Measurements from ENCODE around the gene SMCO4. TPM values are rescaled to one million over a fixed set of nuclear protein-coding genes. Genes with fewer than 3 reads are reported as not detected.
A peak's percentile ranks its signal among the peaks of the same experiment; 100 is the strongest.

The SMCO4 gene
- total and polyA plus RNA-seq, 5 donors = 31.8 to 95.6 (median 60.5) TPM

DNA sequence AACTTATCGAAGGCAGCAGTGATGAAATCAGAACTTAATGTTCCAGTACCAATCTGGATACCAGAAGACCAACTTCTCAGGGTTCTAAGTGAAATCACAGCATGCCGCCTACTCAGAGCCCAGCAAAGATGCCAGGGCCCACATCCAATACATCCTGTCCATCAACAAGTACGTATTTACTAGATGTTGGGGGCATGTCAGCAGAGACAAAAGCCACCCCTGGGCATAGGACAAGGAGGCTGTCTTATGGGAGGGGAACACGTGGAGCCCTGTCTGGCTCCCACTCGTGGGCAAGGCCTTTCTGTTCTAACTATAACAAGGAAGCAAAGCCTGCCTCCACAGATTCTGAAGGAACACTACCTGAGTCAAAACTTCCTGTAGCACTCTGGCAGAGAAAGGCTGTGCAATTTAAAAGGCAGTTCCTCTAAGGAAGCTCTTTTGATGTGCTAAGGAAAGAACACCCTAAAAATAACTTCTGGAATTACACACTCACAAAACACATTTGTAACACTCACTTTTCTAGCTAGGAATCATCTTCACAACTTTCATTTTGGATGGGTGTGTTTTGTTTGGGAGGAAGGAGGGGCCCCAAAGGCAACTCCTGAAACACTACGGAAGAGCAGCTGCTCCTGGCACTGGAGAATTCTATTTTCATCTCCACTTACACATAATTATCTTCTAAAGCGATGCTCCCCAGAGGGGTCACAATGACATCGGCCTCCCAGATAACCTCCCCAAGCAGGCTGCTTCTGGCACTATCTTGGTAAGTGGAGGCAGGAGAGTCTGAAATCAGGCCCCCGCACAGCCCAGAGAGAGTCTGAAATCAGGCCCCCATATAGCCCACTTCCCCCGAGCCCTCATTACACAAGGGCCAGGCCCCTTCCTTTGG, 14.2 kb downstream of the SMCO4 start:
- Histone ChIP-seq H3K27me3 (ENCODE audit: control insufficient read depth, insufficient read depth) (no peaks in the 10 kb centered on the region), H3K27ac (ENCODE audit: low read length) (peak overlapping the region; percentile 93), H3K4me1 (ENCODE audit: control insufficient read depth, insufficient read depth, low read length) (peaks cover 34% of the 10 kb centered on the region), H3K4me3 (ENCODE audit: low read length) (no peak overlapping the region), H3K9me3 (ENCODE audit: control insufficient read depth, low read length) (no peaks in the 10 kb centered on the region)
- ATAC-seq (peak; percentile 59 to 66), DNase-seq (peak in 2 of 3 donors; percentile 22 to 31)
- 23% methylated on average over 10 of the region's 10 CpGs for WGBS
- intact Hi-C loops (cut with DNase I) = no loop called here

DNA sequence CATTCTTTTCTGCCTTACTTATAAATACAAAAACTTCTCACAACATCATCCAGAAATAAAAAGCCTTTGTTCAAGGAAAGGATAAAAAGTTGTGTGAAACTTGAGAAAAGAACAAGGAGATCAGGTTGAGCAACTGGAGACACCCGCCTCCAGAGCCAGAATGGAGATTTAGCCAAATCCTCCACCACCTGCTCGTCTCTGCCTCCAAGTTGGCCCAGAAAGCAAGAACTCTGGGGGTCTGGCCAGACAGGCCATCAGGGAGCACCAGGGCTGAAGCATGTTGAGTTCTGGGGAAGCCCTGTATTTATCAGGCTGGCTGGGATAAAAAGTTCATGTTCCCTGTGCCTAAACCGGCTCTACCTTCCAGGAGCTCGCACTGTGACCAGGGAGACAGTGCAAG, 14.9 kb downstream of the SMCO4 start:
- DNase-seq = peak; percentile 31 to 74 (median 70)
- intact Hi-C loops (cut with DNase I) = no loop called here
- no peaks in the 10 kb centered on the region for H3K9me3 ChIP-seq (ENCODE audit: control insufficient read depth, low read length)
- peaks cover 33% of the 10 kb centered on the region for H3K4me1 ChIP-seq (ENCODE audit: control insufficient read depth, insufficient read depth, low read length)
- WGBS = 43% methylated on average over 4 of the region's 4 CpGs
- no peaks in the 10 kb centered on the region for H3K27me3 ChIP-seq (ENCODE audit: control insufficient read depth, insufficient read depth)
- H3K27ac ChIP-seq (ENCODE audit: low read length) = peak overlapping the region; percentile 93
- peak; percentile 31 to 53 for ATAC-seq
- H3K4me3 ChIP-seq (ENCODE audit: low read length) = no peak overlapping the region

DNA sequence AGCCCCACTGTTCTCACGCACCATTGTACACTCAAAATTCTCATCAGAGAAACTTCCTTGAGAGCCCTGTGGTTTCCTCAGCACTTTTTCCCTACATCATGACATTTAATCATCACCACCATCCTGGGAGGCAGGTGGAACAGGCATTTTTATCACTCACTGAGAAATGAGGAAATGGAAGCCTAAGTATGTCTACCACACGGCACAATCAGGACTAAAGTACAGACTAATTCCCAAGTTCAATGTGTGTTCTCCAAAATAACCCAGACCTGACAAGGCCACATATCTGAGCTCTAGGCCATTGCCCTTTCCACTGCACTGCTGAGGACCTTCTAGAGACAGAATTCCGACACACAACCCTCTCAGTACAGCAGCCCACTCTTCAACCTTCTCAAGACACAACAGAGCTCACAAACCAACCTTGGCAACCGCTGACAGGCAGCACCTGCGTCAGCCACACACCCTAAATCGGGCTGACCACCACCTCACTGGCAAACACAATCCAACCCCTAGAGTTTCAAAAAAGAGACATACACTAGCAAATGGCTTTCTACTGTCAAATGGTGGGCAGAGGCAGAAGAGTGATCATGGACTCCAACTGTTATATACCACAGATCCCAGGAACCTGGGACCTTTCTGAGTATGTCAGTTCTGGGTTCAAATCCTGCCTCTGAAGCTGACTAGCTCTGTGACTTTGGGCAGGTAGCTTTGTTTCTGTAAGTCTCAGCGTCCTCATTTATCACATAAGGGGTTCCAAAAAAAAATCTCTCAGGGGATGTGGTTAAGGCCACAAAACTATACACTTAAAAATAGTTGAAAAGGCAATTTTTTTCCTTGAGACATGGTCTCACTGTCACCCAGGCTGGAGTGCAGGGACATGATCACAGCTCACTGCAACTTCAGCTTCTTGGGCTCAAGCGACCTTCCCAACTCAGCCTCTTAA, 16.3 kb downstream of the SMCO4 start:
- H3K4me3 ChIP-seq (ENCODE audit: low read length) = no peak overlapping the region
- 89% methylated on average over 8 of the region's 8 CpGs for WGBS
- no peaks in the 10 kb centered on the region for H3K27me3 ChIP-seq (ENCODE audit: control insufficient read depth, insufficient read depth)
- intact Hi-C loops (cut with DNase I) = no loop called here
- H3K9me3 ChIP-seq (ENCODE audit: control insufficient read depth, low read length) = no peaks in the 10 kb centered on the region
- H3K4me1 ChIP-seq (ENCODE audit: control insufficient read depth, insufficient read depth, low read length) = peaks cover 33% of the 10 kb centered on the region
- H3K27ac ChIP-seq (ENCODE audit: low read length) = no peak overlapping the region
- DNase-seq = no peak
- ATAC-seq = no peak

DNA sequence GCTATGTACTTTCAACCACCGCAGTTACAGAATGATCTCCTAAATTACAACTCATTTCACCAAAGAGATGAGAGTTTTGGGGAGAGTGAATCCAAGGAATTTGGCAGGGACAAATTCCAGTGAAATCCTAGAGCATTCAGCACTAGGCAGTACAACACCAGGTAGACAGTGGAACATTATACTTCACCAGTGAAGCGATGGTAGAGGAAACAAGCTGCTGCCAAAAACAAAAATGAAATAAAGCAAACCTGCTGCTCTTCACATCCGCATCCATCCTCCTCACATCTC, 16.9 kb downstream of the SMCO4 start:
- 67% methylated on average over 3 of the region's 3 CpGs for WGBS
- intact Hi-C loops (cut with DNase I) = no loop called here
- no peak overlapping the region for H3K4me3 ChIP-seq (ENCODE audit: low read length)
- no peaks in the 10 kb centered on the region for H3K9me3 ChIP-seq (ENCODE audit: control insufficient read depth, low read length)
- peaks cover 33% of the 10 kb centered on the region for H3K4me1 ChIP-seq (ENCODE audit: control insufficient read depth, insufficient read depth, low read length)
- H3K27me3 ChIP-seq (ENCODE audit: control insufficient read depth, insufficient read depth) = no peaks in the 10 kb centered on the region
- no peak overlapping the region for H3K27ac ChIP-seq (ENCODE audit: low read length)
- DNase-seq (no peak), ATAC-seq (no peak)

DNA sequence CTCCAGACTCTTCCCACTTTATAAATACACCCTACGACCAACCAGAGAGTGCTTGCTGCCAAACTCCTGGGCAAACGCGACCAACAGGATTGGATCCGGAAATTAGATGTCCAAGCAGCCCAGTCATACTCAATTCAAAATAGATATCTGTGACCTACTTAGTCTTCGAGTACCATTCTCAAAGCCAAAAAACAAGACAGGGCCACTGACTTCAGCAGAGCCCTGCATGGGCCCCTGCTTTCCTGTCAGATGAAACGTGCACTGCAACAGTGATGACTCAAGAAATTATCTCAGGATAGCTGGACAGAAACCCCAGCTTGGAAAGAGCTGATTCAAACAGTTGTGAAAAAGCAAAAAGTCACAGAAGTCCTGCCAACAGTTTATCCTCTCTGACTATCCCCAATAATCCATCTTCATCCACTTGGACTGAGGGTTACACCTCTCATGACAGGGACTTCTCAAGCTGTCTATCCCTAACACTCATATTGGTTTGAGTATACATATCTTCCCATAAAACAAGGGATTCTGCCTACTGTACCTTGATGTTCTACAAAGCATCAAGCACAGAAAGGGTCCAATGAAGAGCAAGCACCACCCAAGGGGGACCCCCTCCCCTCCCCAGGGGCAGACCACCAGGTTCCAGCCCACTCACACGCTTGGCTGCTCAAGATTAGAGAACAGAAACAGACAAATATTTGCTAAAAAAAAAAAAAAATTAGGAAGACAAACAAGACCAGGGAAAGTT, 17.4 kb downstream of the SMCO4 start:
- no peaks in the 10 kb centered on the region for H3K27me3 ChIP-seq (ENCODE audit: control insufficient read depth, insufficient read depth)
- peak in 2 of 3 donors; percentile 25 to 65 for DNase-seq
- H3K27ac ChIP-seq (ENCODE audit: low read length) = peak overlapping the region; percentile 25
- H3K4me1 ChIP-seq (ENCODE audit: control insufficient read depth, insufficient read depth, low read length) = peaks cover 31% of the 10 kb centered on the region
- peak; percentile 34 to 67 for ATAC-seq
- WGBS = 35% methylated on average over 7 of the region's 7 CpGs
- no peaks in the 10 kb centered on the region for H3K9me3 ChIP-seq (ENCODE audit: control insufficient read depth, low read length)
- intact Hi-C loops (cut with DNase I) = no loop called here
- no peak overlapping the region for H3K4me3 ChIP-seq (ENCODE audit: low read length)

DNA sequence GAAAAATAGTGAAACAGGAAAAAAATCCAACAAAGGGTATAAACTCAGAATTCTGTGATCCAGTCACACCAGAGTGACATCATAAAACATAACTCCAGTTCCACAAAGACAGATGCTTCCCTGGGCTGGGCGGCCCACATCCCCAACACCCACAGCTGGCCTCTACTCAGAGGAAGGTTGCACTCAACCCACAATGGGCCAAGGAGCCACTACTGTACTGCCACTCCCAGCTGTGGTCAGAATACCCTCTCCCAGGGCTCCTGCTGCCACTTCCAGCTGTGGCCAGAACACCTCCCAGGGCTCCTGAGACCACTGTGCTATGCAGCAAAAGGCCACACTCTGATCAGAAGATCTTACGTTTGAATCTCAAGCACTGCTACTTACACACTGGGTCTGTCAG, 18.3 kb downstream of the SMCO4 start:
- H3K27me3 ChIP-seq (ENCODE audit: control insufficient read depth, insufficient read depth) = no peaks in the 10 kb centered on the region
- ATAC-seq (no peak), DNase-seq (no peak)
- H3K27ac ChIP-seq (ENCODE audit: low read length) = peak overlapping the region; percentile 8
- H3K4me1 ChIP-seq (ENCODE audit: control insufficient read depth, insufficient read depth, low read length) = peaks cover 24% of the 10 kb centered on the region
- no peaks in the 10 kb centered on the region for H3K9me3 ChIP-seq (ENCODE audit: control insufficient read depth, low read length)
- intact Hi-C loops (cut with DNase I) = no loop called here
- no peak overlapping the region for H3K4me3 ChIP-seq (ENCODE audit: low read length)
- WGBS = 76% methylated on average over 2 of the region's 2 CpGs

DNA sequence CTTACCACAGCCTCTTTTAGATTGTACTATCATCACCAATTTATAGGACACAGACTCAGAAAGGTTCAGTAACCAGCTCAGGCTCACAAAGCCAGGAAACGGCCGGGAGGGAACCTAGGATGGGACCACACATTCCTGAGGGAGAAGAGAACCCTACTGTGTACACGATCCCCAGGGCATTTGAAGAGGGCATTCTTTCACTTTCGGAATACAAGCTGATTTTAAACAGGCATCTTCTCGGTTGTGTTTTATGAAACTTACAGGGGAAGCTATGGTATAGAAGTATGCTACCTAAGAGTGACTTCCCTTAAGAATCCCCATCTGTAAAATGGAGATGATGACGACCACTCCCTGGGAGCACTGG, 19.0 kb downstream of the SMCO4 start:
- 72% methylated on average over 6 of the region's 6 CpGs for WGBS
- ATAC-seq = no peak
- peak overlapping the region; percentile 30 for H3K27ac ChIP-seq (ENCODE audit: low read length)

DNA sequence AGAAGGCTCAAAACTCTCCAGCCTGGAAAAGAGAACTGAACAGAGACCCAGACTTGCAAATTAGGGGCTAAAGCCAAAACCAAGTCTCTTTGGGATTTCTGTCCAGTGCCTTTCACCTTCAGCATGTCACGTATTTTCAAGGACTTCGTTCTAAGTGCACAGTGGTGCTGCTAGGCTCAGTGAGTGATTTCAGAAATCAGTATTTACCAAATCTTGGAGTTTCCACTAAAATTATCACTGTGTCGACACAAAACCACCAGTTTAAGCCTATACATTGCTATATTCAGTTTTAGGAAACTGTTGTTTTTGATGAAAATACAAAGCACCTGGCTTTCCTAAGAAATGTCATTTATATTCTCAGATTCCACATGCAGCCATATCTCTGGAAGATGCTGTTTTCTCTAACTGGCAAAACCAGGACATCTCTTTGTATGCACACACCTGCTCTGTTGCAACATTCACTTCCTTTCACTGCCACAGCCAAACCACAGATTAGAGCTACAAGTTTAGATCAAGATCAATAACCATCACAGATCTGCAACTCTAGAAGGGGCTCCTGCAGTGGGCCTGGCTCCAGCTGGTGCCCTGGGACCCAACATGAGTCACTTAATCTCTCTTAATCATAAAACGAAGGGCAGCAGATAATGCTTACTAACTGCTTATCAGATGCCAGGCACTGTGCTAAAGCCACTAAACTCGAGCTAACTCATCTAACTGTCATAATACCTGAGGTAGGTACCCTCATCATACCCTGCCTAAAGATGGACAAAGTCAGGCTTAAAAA, 22.3 kb downstream of the SMCO4 start:
- intact Hi-C loops (cut with DNase I) = no loop called here

More for the DNA sequence above, 19.0 kb downstream of the SMCO4 start:
- no peak overlapping the region for H3K4me3 ChIP-seq (ENCODE audit: low read length)
- intact Hi-C loops (cut with DNase I) = no loop called here
- H3K4me1 ChIP-seq (ENCODE audit: control insufficient read depth, insufficient read depth, low read length) = peaks cover 19% of the 10 kb centered on the region
- no peaks in the 10 kb centered on the region for H3K9me3 ChIP-seq (ENCODE audit: control insufficient read depth, low read length)
- DNase-seq = no peak
- H3K27me3 ChIP-seq (ENCODE audit: control insufficient read depth, insufficient read depth) = no peaks in the 10 kb centered on the region

DNA sequence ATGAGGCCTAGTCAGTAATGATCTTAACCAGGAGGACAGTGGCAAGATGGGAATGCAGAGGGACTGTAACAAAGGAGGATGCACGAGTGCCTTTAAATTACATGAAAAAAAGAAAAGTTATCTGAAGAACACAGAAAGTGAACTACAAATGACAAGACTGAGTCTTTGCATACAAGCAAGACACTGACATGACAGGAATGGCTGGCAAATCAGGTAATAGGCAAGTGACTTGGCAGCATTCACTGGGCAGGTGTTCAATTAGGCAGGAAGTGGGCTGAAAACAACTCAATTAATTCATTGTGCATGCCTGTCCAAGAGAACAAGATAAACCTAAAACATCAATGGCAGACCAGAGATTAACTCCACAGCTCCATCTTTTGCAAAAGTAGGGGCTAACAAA, 24.0 kb downstream of the SMCO4 start:
- H3K27ac ChIP-seq (ENCODE audit: low read length) = no peak overlapping the region
- DNase-seq (no peak), ATAC-seq (no peak)
- intact Hi-C loops (cut with DNase I) = no loop called here
- H3K27me3 ChIP-seq (ENCODE audit: control insufficient read depth, insufficient read depth) = no peaks in the 10 kb centered on the region
- H3K9me3 ChIP-seq (ENCODE audit: control insufficient read depth, low read length) = no peaks in the 10 kb centered on the region
- no peak overlapping the region for H3K4me3 ChIP-seq (ENCODE audit: low read length)
- WGBS = 85% methylated on average over 1 of the region's 1 CpG
- peaks cover 2% of the 10 kb centered on the region for H3K4me1 ChIP-seq (ENCODE audit: control insufficient read depth, insufficient read depth, low read length)

More for the DNA sequence above, 22.3 kb downstream of the SMCO4 start:
- Histone ChIP-seq H3K27ac (ENCODE audit: low read length) (no peak overlapping the region), H3K4me1 (ENCODE audit: control insufficient read depth, insufficient read depth, low read length) (peaks cover 5% of the 10 kb centered on the region), H3K4me3 (ENCODE audit: low read length) (no peak overlapping the region), H3K27me3 (ENCODE audit: control insufficient read depth, insufficient read depth) (no peaks in the 10 kb centered on the region), H3K9me3 (ENCODE audit: control insufficient read depth, low read length) (no peaks in the 10 kb centered on the region)
- 68% methylated on average over 5 of the region's 5 CpGs for WGBS
- DNase-seq = no peak
- ATAC-seq = no peak

DNA sequence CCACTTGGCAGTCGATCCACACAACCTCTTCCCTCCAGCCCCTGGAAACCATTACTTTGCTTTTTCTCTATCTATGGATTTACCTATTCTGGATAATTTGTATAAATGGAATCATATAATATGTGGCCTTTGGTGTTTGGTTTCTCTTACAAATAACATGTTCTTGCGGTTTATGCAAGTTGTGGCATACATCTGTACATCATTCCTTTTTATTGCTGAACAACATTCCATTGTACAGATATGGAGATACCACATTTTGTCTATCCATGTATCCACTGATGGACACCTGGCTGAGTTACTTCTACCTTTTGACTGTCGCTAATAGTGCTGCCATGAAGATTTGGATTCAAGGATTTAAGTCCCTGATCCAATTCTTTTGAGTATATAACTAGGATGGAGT, 25.1 kb downstream of the SMCO4 start:
- H3K9me3 ChIP-seq (ENCODE audit: control insufficient read depth, low read length) = no peaks in the 10 kb centered on the region
- no peak for ATAC-seq
- intact Hi-C loops (cut with DNase I) = no loop called here

More for the DNA sequence above, 25.1 kb downstream of the SMCO4 start:
- Histone ChIP-seq H3K4me1 (ENCODE audit: control insufficient read depth, insufficient read depth, low read length) (peaks cover 2% of the 10 kb centered on the region), H3K4me3 (ENCODE audit: low read length) (no peak overlapping the region), H3K27ac (ENCODE audit: low read length) (no peak overlapping the region), H3K27me3 (ENCODE audit: control insufficient read depth, insufficient read depth) (no peaks in the 10 kb centered on the region)
- WGBS = 98% methylated on average over 3 of the region's 3 CpGs
- DNase-seq = no peak
